HepG2 (cell line): ENCODE data around the gene RPRD2. TPM values are rescaled to one million over a fixed set of nuclear protein-coding genes. Genes with fewer than 3 reads are reported as not detected.
A peak's percentile ranks its signal among the peaks of the same experiment; 100 is the strongest.

Experiments used
- BCL6 ChIP-seq: IDR thresholded peaks from 2 replicates; pipeline ENCODE4 v1.6.1; 2016; ENCODE audit warnings: missing genetic modification reagents, missing compliant biosample characterization
- HOXA3 ChIP-seq: sonication (generic); formaldehyde crosslinking; IDR thresholded peaks from 2 replicates; pipeline ENCODE4 v1.5.0; 2020; ENCODE audit warnings: missing genetic modification reagents
- IKZF5 ChIP-seq: IDR thresholded peaks from 2 replicates; pipeline ENCODE4 v1.6.1; 2018; ENCODE audit warnings: missing genetic modification reagents, mild to moderate bottlenecking, missing compliant biosample characterization
- ISX ChIP-seq: sonication (generic); formaldehyde crosslinking; conservative IDR thresholded peaks from 2 replicates; pipeline ENCODE4 v1.5.0; 2020; ENCODE audit warnings: missing genetic modification reagents
- MATR3 ChIP-seq: sonication (generic); formaldehyde crosslinking; IDR thresholded peaks from 2 replicates; pipeline ENCODE4 v1.4.0; 2020; ENCODE audit warnings: missing genetic modification reagents
- MIXL1 ChIP-seq: IDR thresholded peaks from 2 replicates; pipeline ENCODE4 v1.6.1; 2016
- PAWR ChIP-seq: sonication (generic); formaldehyde crosslinking; IDR thresholded peaks from 2 replicates; pipeline ENCODE4 v1.4.0; 2020; ENCODE audit warnings: missing genetic modification reagents, mild to moderate bottlenecking, borderline replicate concordance
- PHF20 ChIP-seq: sonication (generic); formaldehyde crosslinking; IDR thresholded peaks from 2 replicates; pipeline ENCODE4 v1.5.0; 2020; ENCODE audit warnings: mild to moderate bottlenecking, missing genetic modification reagents
- RBM22 ChIP-seq: fragments of 200-400 bp; formaldehyde crosslinking; optimal IDR thresholded peaks from 2 replicates; pipeline ENCODE3; 2017; ENCODE audit warnings: mild to moderate bottlenecking, low read length, moderate library complexity
- TBL1XR1 ChIP-seq: fragments of 150-350 bp; IDR thresholded peaks from 2 replicates; pipeline ENCODE4 v1.6.1; 2014; ENCODE audit warnings: borderline replicate concordance, low read length; ENCODE audit not compliant: partially characterized antibody
- ZMYM4 ChIP-seq: sonication (generic); formaldehyde crosslinking; IDR thresholded peaks from 2 replicates; pipeline ENCODE4 v1.8.1; 2023; ENCODE audit warnings: mild to moderate bottlenecking, missing genetic modification reagents
- ZNF230 ChIP-seq: sonication (generic); formaldehyde crosslinking; IDR thresholded peaks from 2 replicates; pipeline ENCODE4 v1.4.0; 2020; ENCODE audit warnings: mild to moderate bottlenecking, missing genetic modification reagents
- ZNF292 ChIP-seq: sonication (generic); formaldehyde crosslinking; IDR thresholded peaks from 2 replicates; pipeline ENCODE4 v1.8.1; 2022; ENCODE audit warnings: mild to moderate bottlenecking, low read depth, missing genetic modification reagents, borderline replicate concordance
- ZNF362 ChIP-seq: sonication (generic); formaldehyde crosslinking; IDR thresholded peaks from 2 replicates; pipeline ENCODE4 v1.4.0; 2020; ENCODE audit warnings: missing genetic modification reagents, mild to moderate bottlenecking, borderline replicate concordance
- ZNF761 ChIP-seq: sonication (generic); formaldehyde crosslinking; conservative IDR thresholded peaks from 2 replicates; pipeline ENCODE4 v1.4.0; 2020; ENCODE audit warnings: mild to moderate bottlenecking, missing genetic modification reagents
- ZNF879 ChIP-seq: sonication (generic); formaldehyde crosslinking; IDR thresholded peaks from 2 replicates; pipeline ENCODE4 v1.8.1; 2023; ENCODE audit warnings: missing genetic modification reagents
- ZNF883 ChIP-seq: sonication (generic); formaldehyde crosslinking; IDR thresholded peaks from 2 replicates; pipeline ENCODE4 v1.5.1; 2020; ENCODE audit warnings: mild to moderate bottlenecking, missing genetic modification reagents; ENCODE audit errors: not compliant biosample characterization
- polyA plus RNA-seq, 8 experiments: library from polyadenylated mRNA; depleted of rRNA in 3 of 8; stranded (reverse) in 7 of 8; unstranded in 1 of 8; fragments of >200 nt; fragmentation: Illumina TruSeq in 4 of 8; extraction: Trizol in 4 of 8; gene quantifications; 2 replicates each; pipeline versions ENCODE4 v1.2.1 to v1.2.3, GENCODE V29; 2011 to 2016; ENCODE audit warnings: low read depth in 4 of 8, missing spikeins in 1 of 8, mixed read lengths in 1 of 8; ENCODE audit not compliant: insufficient read depth in 1 of 8
- total RNA-seq, 5 experiments: library from RNA; depleted of rRNA; stranded (reverse); fragments of >200 nt; fragmentation: Illumina TruSeq; extraction: Trizol; gene quantifications; 2 replicates each; pipeline ENCODE4 v1.2.3, GENCODE V29; 2016; ENCODE audit warnings: low read depth in 1 of 5
- TF ChIP-seq, protein P1 (sequence below), 2 experiments: sonication (generic) in 1 of 2; formaldehyde crosslinking in 1 of 2; IDR thresholded peaks; 2 replicates each; pipeline versions ENCODE4 v1.4.0 to v1.6.1; 2016 to 2020; ENCODE audit warnings: borderline replicate concordance in 1 of 2, low read depth in 1 of 2, mild to moderate bottlenecking in 1 of 2, missing genetic modification reagents in 1 of 2
- TF ChIP-seq, protein P2 (sequence below): sonication (generic); formaldehyde crosslinking; IDR thresholded peaks from 2 replicates; pipeline ENCODE4 v1.4.0; 2020; ENCODE audit warnings: missing genetic modification reagents

RPRD2 gene
- total and polyA plus RNA-seq, 2 of the 13 experiments (the other 11 are each of a cell fraction or from before 2014, with no cell fraction given) = 8.0 to 8.9 TPM

GRCh38 chr1:150473659-150474058 is 109.7 kb downstream of the RPRD2 start (continued):
- TF ChIP-seq, protein P1, sequence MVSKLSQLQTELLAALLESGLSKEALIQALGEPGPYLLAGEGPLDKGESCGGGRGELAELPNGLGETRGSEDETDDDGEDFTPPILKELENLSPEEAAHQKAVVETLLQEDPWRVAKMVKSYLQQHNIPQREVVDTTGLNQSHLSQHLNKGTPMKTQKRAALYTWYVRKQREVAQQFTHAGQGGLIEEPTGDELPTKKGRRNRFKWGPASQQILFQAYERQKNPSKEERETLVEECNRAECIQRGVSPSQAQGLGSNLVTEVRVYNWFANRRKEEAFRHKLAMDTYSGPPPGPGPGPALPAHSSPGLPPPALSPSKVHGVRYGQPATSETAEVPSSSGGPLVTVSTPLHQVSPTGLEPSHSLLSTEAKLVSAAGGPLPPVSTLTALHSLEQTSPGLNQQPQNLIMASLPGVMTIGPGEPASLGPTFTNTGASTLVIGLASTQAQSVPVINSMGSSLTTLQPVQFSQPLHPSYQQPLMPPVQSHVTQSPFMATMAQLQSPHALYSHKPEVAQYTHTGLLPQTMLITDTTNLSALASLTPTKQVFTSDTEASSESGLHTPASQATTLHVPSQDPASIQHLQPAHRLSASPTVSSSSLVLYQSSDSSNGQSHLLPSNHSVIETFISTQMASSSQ (IDR thresholded peaks at IDR 0.05; ENCODE audit: low read depth) = peak; percentile 35; the same call in 1 of the 2 replicates
- TF ChIP-seq, protein P1 (CRISPR knock-in tag; IDR thresholded peaks at IDR 0.05; ENCODE audit: borderline replicate concordance) = peak; percentile 49; the same call in 1 of the 2 replicates
- TF ChIP-seq HOXA3 (peak; percentile 37; the same call in 1 of the 2 replicates), ZMYM4 (CRISPR knock-in tag) (peak; percentile 14; the same call in 1 of the 2 replicates), RBM22 (peak; percentile 73), PHF20 (no peak), PAWR (CRISPR knock-in tag) (no peak), ZNF761 (0 out of 2 replicates have a peak, but pooled peaks have one; percentile 41), TBL1XR1 (peak; percentile 40), IKZF5 (CRISPR knock-in tag) (peak; percentile 59), ISX (CRISPR knock-in tag) (no peak), ZNF362 (CRISPR knock-in tag) (peak; percentile 81), MATR3 (no peak), ZNF879 (no peak), MIXL1 (CRISPR knock-in tag) (peak; percentile 91), ZNF230 (CRISPR knock-in tag) (no peak), ZNF883 (CRISPR knock-in tag) (no peak), ZNF292 (CRISPR knock-in tag) (peak; percentile 76; the same call in 1 of the 2 replicates), BCL6 (CRISPR knock-in tag) (peak; percentile 73)
- TF ChIP-seq, protein P2, sequence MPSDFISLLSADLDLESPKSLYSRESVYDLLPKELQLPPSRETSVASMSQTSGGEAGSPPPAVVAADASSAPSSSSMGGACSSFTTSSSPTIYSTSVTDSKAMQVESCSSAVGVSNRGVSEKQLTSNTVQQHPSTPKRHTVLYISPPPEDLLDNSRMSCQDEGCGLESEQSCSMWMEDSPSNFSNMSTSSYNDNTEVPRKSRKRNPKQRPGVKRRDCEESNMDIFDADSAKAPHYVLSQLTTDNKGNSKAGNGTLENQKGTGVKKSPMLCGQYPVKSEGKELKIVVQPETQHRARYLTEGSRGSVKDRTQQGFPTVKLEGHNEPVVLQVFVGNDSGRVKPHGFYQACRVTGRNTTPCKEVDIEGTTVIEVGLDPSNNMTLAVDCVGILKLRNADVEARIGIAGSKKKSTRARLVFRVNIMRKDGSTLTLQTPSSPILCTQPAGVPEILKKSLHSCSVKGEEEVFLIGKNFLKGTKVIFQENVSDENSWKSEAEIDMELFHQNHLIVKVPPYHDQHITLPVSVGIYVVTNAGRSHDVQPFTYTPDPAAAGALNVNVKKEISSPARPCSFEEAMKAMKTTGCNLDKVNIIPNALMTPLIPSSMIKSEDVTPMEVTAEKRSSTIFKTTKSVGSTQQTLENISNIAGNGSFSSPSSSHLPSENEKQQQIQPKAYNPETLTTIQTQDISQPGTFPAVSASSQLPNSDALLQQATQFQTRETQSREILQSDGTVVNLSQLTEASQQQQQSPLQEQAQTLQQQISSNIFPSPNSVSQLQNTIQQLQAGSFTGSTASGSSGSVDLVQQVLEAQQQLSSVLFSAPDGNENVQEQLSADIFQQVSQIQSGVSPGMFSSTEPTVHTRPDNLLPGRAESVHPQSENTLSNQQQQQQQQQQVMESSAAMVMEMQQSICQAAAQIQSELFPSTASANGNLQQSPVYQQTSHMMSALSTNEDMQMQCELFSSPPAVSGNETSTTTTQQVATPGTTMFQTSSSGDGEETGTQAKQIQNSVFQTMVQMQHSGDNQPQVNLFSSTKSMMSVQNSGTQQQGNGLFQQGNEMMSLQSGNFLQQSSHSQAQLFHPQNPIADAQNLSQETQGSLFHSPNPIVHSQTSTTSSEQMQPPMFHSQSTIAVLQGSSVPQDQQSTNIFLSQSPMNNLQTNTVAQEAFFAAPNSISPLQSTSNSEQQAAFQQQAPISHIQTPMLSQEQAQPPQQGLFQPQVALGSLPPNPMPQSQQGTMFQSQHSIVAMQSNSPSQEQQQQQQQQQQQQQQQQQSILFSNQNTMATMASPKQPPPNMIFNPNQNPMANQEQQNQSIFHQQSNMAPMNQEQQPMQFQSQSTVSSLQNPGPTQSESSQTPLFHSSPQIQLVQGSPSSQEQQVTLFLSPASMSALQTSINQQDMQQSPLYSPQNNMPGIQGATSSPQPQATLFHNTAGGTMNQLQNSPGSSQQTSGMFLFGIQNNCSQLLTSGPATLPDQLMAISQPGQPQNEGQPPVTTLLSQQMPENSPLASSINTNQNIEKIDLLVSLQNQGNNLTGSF = no peak
